Measurements from ENCODE around the gene CREB5. TPM values are rescaled to one million over a fixed set of nuclear protein-coding genes. Genes with fewer than 3 reads are reported as not detected.
"Not testable (repeated sequence)": the region's sequence is repeated elsewhere in the genome, so short reads cannot be mapped to it uniquely, and the experiment has no call there.

Gene CREB5
- total RNA-seq, 5 donors from 2014 or later (not counting 1 experiment from before 2014, with no cell fraction given), result 0.03 to 0.58 (median 0.23) TPM

DNA sequence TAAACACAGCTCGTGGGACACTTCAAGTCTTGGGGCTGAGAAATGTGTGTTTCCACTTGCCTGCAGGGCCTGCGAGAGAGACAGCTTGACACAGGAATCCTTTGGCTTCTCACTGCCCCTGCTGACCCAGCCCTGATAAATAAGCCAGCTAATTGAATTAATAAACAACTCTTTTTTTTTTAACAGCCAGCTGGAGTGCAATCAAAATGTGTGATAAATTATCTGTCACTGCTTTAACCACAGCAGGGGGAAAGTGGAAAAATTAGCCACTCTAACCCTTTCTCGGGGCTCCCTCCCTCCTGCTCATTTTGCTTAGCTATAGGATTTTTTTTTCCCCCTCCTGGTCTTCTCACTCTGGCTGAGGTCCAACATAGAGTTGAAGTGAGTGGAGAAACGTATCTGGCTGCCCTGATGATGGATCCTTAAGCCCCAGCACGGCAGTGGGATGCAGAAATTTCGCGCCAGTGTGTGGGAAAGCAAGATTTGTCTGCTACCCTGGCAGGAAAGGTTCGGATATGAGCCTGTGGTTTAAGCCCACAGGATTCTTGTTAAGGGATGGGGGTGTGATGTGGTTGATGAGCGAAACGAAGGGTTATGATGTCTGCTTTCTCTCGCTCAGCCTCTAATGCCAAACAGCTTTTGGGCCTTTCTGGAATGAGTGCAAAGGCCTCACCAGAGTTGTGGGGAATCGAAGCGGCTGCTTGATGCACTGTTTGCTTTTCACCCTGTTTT lies 372.0 kb downstream of the CREB5 start:
- Histone ChIP-seq H3K36me3 (ENCODE audit: control insufficient read depth in 2 of 2, extremely low read depth in 1 of 2, insufficient read depth in 1 of 2, low read length in 1 of 2) (no peaks in the 10 kb centered on the region), H3K4me3 (ENCODE audit: control insufficient read depth in 1 of 2, extremely low read depth in 1 of 2, low read length in 1 of 2) (no peak overlapping the region), H3K4me1 (ENCODE audit: control insufficient read depth in 1 of 2, extremely low read depth in 1 of 2, insufficient read depth in 2 of 2, low read length in 2 of 2) (no peaks in the 10 kb centered on the region), H3K27me3 (replicated peaks in 1 of 2; ENCODE audit: control insufficient read depth in 2 of 2, extremely low read depth in 1 of 2, insufficient read depth in 2 of 2, low read length in 1 of 2) (no peaks in the 10 kb centered on the region), H3K27ac (ENCODE audit: low read length) (no peak overlapping the region), H3K9me3 (no peaks in the 10 kb centered on the region)
- peaks cover 0 to 2% (median 0%) of the 10 kb centered on the region in 3 donors for H3K4me1 Mint-ChIP-seq
- DNase-seq, result no peak
- no peak for ATAC-seq (replicated peaks in 1 of 4)
- H3K4me3 Mint-ChIP-seq, result no peak overlapping the region
- no peaks in the 10 kb centered on the region for H3K9me3 Mint-ChIP-seq
- ChIA-PET POLR2A (no interaction called here), CTCF (no interaction called here)
- H3K27me3 Mint-ChIP-seq, result peaks cover 0 to 4% of the 10 kb centered on the region in 2 donors
- no peaks in the 10 kb centered on the region for H3K36me3 Mint-ChIP-seq
- 40% methylated on average over 9 of the region's 13 CpGs for WGBS (ENCODE audit: insufficient coverage)
- H3K27ac Mint-ChIP-seq, result no peak overlapping the region

DNA sequence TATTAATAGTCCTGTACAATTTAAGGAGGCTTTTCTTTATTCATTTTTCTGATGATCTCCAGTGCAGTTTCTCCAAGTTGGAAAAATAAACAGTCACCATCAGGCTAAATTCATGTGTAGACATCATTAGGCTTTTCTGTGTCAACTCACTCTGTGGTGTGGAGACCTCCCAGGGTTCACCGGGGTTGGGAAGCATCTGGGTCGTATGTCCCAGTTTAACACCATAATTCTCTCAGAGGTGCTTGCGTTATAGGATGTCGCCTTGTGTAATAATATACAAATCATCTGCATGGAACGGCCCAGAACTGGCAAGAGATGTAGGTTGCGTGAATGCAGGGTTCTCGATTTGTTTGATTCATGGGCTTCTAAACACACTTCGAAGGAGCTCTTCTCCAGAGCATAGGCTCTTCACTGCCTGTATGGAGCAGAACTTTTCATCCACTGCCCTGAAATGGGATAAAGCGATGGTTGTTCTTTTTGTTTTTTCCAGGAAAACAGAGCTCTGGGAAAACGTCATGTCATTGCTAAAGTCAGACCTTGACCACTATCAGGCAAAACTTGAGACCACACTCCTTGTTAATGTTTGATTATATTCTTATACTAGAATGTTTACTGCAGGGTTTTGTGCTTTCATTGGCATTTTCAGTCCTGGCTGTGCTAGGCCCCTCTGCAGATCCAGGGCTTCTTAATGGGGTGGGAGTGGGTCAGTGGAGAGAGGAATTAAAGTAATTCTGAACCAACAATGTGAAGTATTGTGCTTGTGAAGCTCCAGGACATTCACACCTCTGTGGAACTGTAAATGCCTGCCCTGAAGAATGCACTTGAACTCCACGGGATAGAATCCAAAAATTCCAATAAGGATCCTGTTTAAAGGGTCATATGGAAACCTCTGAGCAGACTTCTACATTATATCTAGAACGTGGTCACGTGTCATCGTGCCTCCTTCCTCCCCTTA lies 373.0 kb downstream of the CREB5 start:
- peaks cover 0 to 7% of the 10 kb centered on the region in 2 donors for H3K27me3 Mint-ChIP-seq
- no peak overlapping the region for H3K4me3 Mint-ChIP-seq
- Histone ChIP-seq H3K27ac (ENCODE audit: low read length) (no peak overlapping the region), H3K36me3 (ENCODE audit: control insufficient read depth in 2 of 2, extremely low read depth in 1 of 2, insufficient read depth in 1 of 2, low read length in 1 of 2) (no peaks in the 10 kb centered on the region), H3K4me3 (ENCODE audit: control insufficient read depth in 1 of 2, extremely low read depth in 1 of 2, low read length in 1 of 2) (no peak overlapping the region), H3K4me1 (ENCODE audit: control insufficient read depth in 1 of 2, extremely low read depth in 1 of 2, insufficient read depth in 2 of 2, low read length in 2 of 2) (no peaks in the 10 kb centered on the region), H3K27me3 (replicated peaks in 1 of 2; ENCODE audit: control insufficient read depth in 2 of 2, extremely low read depth in 1 of 2, insufficient read depth in 2 of 2, low read length in 1 of 2) (no peaks in the 10 kb centered on the region), H3K9me3 (no peaks in the 10 kb centered on the region)
- no peak for ATAC-seq (replicated peaks in 1 of 4)
- H3K36me3 Mint-ChIP-seq, result no peaks in the 10 kb centered on the region
- peaks cover 0 to 3% (median 0%) of the 10 kb centered on the region in 3 donors for H3K9me3 Mint-ChIP-seq
- CTCF ChIA-PET, result no interaction called here
- H3K4me1 Mint-ChIP-seq, result peaks cover 0 to 2% (median 0%) of the 10 kb centered on the region in 3 donors
- no peak for DNase-seq
- 91% methylated on average over 9 of the region's 14 CpGs for WGBS (ENCODE audit: insufficient coverage)
- H3K27ac Mint-ChIP-seq, result no peak overlapping the region
- POLR2A ChIA-PET, result interaction anchor here in 1 of 2 donors (0.6 kb wide), 1 partner anchor 695 kb away, joined by 3 read pairs; no protein-coding TSS in a partner anchor

DNA sequence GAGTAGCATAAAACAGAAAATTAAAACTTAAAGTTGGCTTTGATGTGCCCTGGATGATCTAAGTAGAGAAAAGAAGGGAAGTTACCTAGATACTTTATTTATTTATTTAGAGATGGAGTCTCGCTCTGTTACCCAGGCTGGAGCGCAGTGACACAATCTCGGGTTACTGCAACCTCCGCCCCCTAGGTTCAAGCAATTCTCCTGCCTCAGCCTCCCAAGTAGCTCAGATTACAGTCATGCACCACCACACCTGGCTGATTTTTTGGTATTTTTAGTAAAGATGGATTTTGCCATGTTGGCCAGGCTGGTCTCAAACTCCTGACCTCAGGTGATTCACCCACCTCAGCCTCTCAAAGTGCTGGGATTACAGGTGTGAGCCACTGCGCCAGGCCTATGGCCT lies 373.8 kb downstream of the CREB5 start:
- DNase-seq; H3K27me3 Mint-ChIP-seq; H3K9me3 Mint-ChIP-seq; H3K36me3 ChIP-seq (ENCODE audit: control insufficient read depth in 2 of 2, extremely low read depth in 1 of 2, insufficient read depth in 1 of 2, low read length in 1 of 2); CTCF ChIA-PET; H3K4me1 ChIP-seq (ENCODE audit: control insufficient read depth in 1 of 2, extremely low read depth in 1 of 2, insufficient read depth in 2 of 2, low read length in 2 of 2); H3K27me3 ChIP-seq (replicated peaks in 1 of 2; ENCODE audit: control insufficient read depth in 2 of 2, extremely low read depth in 1 of 2, insufficient read depth in 2 of 2, low read length in 1 of 2); H3K27ac Mint-ChIP-seq; POLR2A ChIA-PET; H3K4me3 Mint-ChIP-seq; H3K9me3 ChIP-seq; H3K4me1 Mint-ChIP-seq; ATAC-seq (replicated peaks in 1 of 4); H3K36me3 Mint-ChIP-seq; H3K4me3 ChIP-seq (ENCODE audit: control insufficient read depth in 1 of 2, extremely low read depth in 1 of 2, low read length in 1 of 2); H3K27ac ChIP-seq (ENCODE audit: low read length): not testable (repeated sequence)
- no CpG with 5 or more reads among the region's 5 CpGs for whole genome bisulfite sequencing (ENCODE audit: insufficient coverage)

DNA sequence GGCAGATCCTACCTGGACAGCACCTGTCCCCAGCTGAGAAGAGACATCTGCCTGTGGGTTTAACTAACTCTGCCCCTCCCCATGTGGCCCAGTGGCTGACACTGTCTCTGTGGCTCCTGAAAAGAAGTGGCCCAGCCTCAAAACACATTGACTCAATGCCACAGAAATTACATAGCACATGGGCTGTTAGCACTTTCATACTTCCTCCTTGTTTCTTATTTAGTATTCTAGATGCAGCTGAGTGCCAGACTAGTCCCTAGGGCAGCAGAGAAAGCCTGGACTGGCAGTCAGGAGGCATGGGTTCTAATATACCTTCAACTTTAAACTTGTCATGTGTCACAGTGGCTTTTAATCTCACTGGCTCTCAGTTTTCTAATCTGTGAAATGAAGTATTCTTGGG lies 374.8 kb downstream of the CREB5 start:
- H3K36me3 Mint-ChIP-seq, result no peaks in the 10 kb centered on the region
- Histone ChIP-seq H3K36me3 (ENCODE audit: control insufficient read depth in 2 of 2, extremely low read depth in 1 of 2, insufficient read depth in 1 of 2, low read length in 1 of 2) (no peaks in the 10 kb centered on the region), H3K27ac (ENCODE audit: low read length) (no peak overlapping the region), H3K4me1 (ENCODE audit: control insufficient read depth in 1 of 2, extremely low read depth in 1 of 2, insufficient read depth in 2 of 2, low read length in 2 of 2) (no peaks in the 10 kb centered on the region), H3K9me3 (no peaks in the 10 kb centered on the region), H3K4me3 (ENCODE audit: control insufficient read depth in 1 of 2, extremely low read depth in 1 of 2, low read length in 1 of 2) (no peak overlapping the region), H3K27me3 (replicated peaks in 1 of 2; ENCODE audit: control insufficient read depth in 2 of 2, extremely low read depth in 1 of 2, insufficient read depth in 2 of 2, low read length in 1 of 2) (no peaks in the 10 kb centered on the region)
- peaks cover 0 to 8% of the 10 kb centered on the region in 2 donors for H3K27me3 Mint-ChIP-seq
- H3K9me3 Mint-ChIP-seq, result peaks cover 0 to 4% (median 0%) of the 10 kb centered on the region in 3 donors
- DNase-seq, result no peak
- ChIA-PET CTCF (no interaction called here), POLR2A (no interaction called here)
- H3K27ac Mint-ChIP-seq, result no peak overlapping the region
- peaks cover 0 to 2% (median 0%) of the 10 kb centered on the region in 3 donors for H3K4me1 Mint-ChIP-seq
- no peak overlapping the region for H3K4me3 Mint-ChIP-seq
- ATAC-seq (replicated peaks in 1 of 4), result no peak

DNA sequence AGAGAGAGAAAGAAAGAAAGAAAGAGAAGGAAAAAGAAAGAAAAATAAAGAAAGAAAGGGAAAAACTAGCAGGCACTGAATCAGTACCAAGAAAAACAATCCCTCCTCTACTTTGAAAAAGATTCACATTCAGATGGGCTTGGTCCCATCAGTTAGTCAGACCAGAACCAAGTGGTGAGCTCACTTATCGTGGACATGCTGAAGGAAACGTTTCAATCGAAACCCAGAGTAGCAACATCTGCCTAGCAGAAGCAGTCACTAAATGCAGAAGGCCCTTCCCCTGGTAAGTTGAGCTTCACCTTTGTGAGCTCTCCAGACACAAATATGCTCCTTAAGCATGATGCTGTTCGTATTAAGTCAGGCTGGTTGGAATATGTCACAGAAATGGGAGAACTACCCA lies 378.1 kb downstream of the CREB5 start:
- Mint-ChIP-seq H3K27ac (no peak overlapping the region), H3K27me3 (peaks cover 2 to 4% of the 10 kb centered on the region in 2 donors), H3K4me3 (no peak overlapping the region), H3K36me3 (no peaks in the 10 kb centered on the region), H3K4me1 (no peaks in the 10 kb centered on the region), H3K9me3 (peaks cover 0 to 4% (median 0%) of the 10 kb centered on the region in 3 donors)
- CTCF ChIA-PET, result no interaction called here
- DNase-seq (no peak), ATAC-seq (replicated peaks in 1 of 4) (no peak)
- 69% methylated on average over 4 of the region's 4 CpGs for WGBS (ENCODE audit: insufficient coverage)
- no peaks in the 10 kb centered on the region for H3K4me1 ChIP-seq (ENCODE audit: control insufficient read depth in 1 of 2, extremely low read depth in 1 of 2, insufficient read depth in 2 of 2, low read length in 2 of 2)
- H3K9me3 ChIP-seq, result no peaks in the 10 kb centered on the region
- H3K4me3 ChIP-seq (ENCODE audit: control insufficient read depth in 1 of 2, extremely low read depth in 1 of 2, low read length in 1 of 2), result no peak overlapping the region
- H3K27ac ChIP-seq (ENCODE audit: low read length), result no peak overlapping the region
- H3K36me3 ChIP-seq (ENCODE audit: control insufficient read depth in 2 of 2, extremely low read depth in 1 of 2, insufficient read depth in 1 of 2, low read length in 1 of 2), result no peaks in the 10 kb centered on the region
- H3K27me3 ChIP-seq (replicated peaks in 1 of 2; ENCODE audit: control insufficient read depth in 2 of 2, extremely low read depth in 1 of 2, insufficient read depth in 2 of 2, low read length in 1 of 2), result peaks cover 0 to 3% of the 10 kb centered on the region in 2 experiments
- POLR2A ChIA-PET, result no interaction called here

DNA sequence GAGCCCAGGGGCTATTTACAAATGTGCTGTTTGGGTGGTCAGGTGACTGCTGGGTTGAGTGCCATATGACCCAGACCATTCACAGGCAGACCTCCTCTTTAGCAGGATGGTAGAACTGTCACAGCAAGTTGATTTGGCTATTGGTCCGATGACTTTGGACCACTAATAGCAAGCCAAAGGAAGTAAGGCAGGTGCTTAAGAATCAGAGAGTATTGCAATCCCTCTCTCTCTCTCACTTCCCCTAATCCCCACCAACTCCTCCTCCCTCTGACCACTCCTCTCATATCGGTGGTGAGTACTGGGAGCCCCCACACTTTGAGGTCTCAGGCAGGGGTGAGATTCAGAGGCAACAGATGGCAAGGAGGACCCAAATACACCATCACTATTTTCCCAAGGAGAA lies 380.5 kb downstream of the CREB5 start:
- Histone ChIP-seq H3K4me1 (ENCODE audit: control insufficient read depth in 1 of 2, extremely low read depth in 1 of 2, insufficient read depth in 2 of 2, low read length in 2 of 2) (no peaks in the 10 kb centered on the region), H3K9me3 (no peaks in the 10 kb centered on the region), H3K4me3 (ENCODE audit: control insufficient read depth in 1 of 2, extremely low read depth in 1 of 2, low read length in 1 of 2) (no peak overlapping the region), H3K36me3 (ENCODE audit: control insufficient read depth in 2 of 2, extremely low read depth in 1 of 2, insufficient read depth in 1 of 2, low read length in 1 of 2) (no peaks in the 10 kb centered on the region), H3K27me3 (replicated peaks in 1 of 2; ENCODE audit: control insufficient read depth in 2 of 2, extremely low read depth in 1 of 2, insufficient read depth in 2 of 2, low read length in 1 of 2) (peaks cover 0 to 3% of the 10 kb centered on the region in 2 experiments), H3K27ac (ENCODE audit: low read length) (no peak overlapping the region)
- H3K36me3 Mint-ChIP-seq, result no peaks in the 10 kb centered on the region
- no peak for ATAC-seq (replicated peaks in 1 of 4)
- H3K27me3 Mint-ChIP-seq, result peaks cover 2 to 4% of the 10 kb centered on the region in 2 donors
- no peaks in the 10 kb centered on the region for H3K4me1 Mint-ChIP-seq
- H3K27ac Mint-ChIP-seq, result no peak overlapping the region
- 70% methylated on average over 2 of the region's 2 CpGs for WGBS (ENCODE audit: insufficient coverage)
- ChIA-PET POLR2A (interaction anchor here in 1 of 2 donors (0.7 kb wide), 1 partner anchor 52 kb away, joined by 3 read pairs; no protein-coding TSS in a partner anchor), CTCF (no interaction called here)
- DNase-seq, result no peak
- no peak overlapping the region for H3K4me3 Mint-ChIP-seq
- H3K9me3 Mint-ChIP-seq, result peaks cover 0 to 4% (median 0%) of the 10 kb centered on the region in 3 donors

All from T-cell (primary cell).